ENCODE measurements around the gene IL36B.
A peak's percentile ranks its signal among the peaks of the same experiment; 100 is the strongest.
"Not testable (repeated sequence)": the region's sequence is repeated elsewhere in the genome, so short reads cannot be mapped to it uniquely, and the experiment has no call there.

IL36B gene

GRCh38 chr2:113052396-113052917, at the start of gene IL36B:
Gene IL36B, minus strand, starts transcription at chr2:113052867.
- no peak for DNase-seq

GRCh38 chr2:113102133-113102532, 49.5 kb upstream of the IL36B start:
- no peak for DNase-seq

GRCh38 chr2:113098532-113098931, 45.9 kb upstream of the IL36B start:
- no peak for DNase-seq

DNA sequence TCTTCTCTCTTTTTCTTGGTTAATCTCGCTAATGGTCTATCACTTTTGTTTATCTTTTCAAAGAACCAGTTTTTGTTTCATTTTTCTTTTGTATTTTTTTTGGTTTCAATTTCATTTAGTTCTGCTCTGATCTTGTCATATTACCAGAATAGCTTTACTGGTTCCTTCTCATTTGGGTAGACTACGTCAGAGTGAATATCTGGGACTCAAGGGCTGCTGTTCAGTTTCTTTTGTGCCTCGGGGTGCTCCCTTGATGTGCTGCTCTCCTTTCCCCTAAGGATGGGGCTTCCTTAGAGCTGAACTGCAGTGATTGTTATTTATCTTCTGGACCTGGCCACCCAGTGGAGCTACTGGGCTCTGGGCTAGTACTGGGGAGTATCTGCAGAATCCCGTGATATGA, 45.4 kb upstream of the IL36B start:
- DNase-seq, result no peak

DNA sequence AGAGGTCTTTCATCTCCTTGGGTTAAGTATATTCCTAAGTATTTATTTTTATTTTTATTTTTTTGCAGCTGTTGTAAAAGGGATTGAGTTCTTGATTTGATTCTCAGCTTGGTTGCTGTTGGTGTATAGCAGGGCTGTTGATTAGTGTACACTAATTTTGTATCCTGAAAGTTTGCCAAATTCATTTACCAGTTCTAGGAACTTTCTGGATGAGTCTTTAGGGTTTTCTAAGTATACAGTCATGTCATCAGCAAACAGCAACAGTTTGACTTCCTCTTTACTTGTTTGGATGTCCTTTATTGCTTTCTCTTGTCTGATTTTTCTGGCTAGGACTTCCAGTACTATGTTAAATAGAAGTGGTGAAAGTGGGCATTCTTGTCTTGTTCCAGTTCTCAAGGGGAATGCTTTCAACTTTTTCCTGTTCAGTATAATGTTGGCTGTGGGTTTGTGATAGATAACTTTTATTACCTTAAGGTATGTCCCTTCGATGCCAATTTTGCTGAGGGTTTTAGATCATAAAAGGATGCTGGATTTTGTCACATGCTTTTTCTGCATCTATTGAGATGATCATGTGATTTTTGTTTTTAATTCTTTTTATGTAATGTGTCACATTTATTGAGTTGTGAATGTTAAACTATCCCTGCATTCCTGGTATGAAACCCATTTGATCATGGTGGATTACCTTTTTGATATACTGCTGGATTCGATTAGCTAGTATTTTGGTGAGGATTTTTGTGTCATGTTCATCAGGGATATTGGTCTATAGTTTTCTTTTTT, 44.4 kb upstream of the IL36B start:
- DNase-seq, result not testable (repeated sequence)

DNA sequence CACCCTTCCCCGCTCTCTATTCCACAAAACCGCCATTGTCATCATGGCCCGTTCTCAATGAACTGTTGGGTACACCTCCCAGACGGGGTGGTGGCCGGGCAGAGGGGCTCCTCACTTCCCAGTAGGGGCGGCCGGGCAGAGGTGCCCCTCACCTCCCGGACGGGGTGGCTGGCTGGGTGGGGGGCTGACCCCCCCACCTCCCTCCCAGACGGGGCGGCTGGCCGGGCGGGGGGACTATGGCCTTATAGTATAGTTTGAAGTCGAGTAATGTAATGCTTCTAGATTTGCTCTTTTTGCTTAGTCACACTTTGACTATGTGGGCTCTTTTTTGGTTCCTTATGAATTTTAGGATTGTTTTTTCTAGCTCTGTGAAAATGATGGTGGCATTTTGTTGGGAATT, 43.6 kb upstream of the IL36B start:
- DNase-seq, result not testable (repeated sequence)

GRCh38 chr2:113093613-113093977, 40.9 kb upstream of the IL36B start:
- no peak for DNase-seq

DNA sequence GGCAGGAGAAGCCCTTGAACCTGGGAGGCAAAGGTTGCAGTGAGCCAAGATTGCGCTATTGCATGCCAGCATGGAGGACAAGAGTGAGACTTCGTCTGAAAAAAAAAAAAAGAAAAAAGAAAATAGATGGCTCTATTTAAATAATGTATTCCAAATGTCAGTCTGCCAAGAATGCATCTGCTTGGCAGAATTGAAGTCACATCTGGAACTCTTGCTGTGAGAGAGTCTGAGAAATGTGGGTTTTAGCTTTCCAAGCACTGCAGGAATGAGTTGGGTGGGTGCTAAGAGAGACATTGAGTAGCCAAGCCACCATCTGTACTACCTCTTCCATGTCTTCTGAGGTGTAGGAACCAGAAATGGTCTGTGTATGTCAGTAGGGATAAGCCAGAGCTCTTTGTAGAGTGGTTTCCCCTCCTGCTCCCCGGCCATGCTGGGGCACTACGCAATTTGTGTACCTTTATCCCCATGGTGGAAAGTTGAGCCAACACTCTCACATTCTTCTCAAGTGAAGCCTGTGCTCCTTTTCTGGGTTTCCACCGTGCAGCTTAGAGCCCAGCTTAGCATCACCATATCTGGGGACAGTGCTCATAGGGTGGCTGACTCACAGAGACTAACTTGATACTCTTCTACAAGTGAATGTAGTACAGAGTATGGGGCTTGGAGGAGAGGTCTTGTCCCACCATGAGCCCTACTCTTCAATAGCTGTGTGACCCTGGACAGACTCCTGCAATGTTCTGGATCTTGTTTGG, 40.4 kb upstream of the IL36B start:
- DNase-seq, result no peak

DNA sequence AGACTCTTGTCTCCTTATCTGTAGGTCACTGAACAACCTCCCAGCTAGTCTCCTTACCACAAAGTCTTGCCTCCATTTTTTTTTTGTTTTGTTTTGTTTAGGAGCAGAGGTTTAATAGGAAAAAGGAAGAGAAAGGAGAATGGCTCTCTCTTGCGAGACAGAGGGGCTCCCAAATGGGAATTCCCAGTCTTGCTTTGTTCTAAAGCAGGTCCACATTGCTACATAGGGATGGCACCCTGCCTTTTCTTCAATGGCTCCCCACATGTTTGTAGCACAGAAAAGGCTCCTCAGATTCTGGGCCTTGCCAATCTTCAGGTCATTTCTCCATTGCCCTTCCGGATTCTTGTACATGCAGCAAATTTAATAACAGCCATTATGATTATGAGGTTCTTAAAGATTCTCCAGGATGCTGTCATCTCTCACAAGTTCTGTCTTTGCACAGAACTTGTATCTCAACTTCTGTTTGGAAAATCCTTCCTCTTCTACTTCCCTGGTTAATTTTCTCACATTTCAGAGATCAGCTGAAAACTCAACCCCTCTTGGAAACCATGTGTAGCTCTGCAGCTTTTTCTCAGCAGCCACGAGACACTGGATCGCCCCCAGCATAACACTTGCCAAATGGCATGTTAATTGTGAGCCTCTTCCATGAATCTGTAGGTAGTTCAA, 38.7 kb upstream of the IL36B start:
- DNase-seq, result no peak

DNA sequence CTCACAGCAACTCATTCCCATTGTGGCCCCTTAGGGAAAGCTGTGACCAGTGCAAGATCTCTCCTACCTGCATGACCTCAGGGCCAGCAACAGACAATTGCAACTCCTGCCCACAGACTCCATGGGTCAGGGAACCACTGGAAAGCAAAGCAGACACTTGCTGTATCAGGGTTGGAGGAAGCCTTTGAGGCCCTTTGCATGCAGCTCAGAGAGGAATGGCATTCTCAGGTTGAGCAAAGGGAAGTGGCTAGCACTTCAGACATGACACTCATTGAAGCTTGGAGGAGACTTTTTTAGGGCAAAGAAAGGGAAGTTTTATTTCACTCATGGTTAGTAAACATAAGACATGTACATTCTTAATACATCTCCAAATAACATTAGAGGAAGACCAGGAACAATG, 37.2 kb upstream of the IL36B start:
- DNase-seq, result no peak

DNA sequence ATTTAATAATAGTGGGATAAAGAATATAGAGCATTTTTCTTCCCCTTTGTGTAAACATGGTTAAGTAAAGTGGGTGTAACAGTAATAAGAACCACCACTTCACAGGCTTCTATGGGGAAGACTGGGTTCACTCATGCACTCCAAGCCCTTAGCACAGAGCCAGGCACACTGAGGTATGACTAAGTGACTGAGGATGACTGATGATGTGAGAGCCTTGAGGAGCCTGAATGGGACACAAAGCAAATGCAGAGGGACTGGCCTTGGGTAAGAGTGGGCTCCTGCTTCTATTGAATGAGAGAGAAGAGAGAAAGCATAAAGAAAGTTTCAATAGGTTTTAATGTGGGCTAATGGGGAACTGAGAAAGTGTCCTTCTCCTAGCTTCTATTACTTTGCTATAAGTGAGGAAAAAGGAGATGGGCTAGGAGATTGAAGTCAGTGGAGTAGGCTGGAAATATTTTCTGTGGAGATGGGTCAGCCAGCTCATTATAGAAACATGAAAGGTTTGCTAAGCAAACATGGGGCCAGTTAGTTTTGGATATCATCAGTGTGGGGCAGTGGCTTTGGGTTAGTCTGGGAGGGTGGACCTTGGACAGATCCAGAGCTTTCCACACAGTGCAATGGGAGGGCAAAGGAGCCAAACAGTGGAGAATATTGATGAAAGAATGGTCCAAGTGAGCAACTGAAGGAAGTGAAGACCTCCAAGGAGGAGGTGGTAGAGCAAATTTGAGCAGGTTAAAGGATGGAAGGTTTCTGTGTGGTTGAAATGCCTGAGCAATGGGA, 35.7 kb upstream of the IL36B start:
- DNase-seq, result no peak

DNA sequence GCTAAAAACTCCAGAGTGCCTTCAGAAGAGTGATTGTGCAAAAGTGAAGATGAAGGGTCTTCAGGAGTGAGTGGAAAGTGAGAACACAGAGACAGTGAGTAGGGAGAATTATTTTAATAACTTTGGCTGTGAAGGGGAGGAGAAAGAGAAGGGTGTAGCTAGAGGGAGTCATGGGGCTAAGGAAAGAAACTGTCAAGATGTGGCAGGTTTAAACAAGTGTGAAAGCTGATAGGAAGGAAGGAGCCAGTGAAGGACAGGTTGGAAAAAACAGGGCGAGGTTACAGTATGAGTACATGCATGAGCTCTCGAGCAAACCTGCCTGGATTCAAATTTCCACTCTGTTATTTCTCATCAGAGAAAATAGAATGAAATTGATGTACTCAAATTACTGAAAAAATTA, 32.9 kb upstream of the IL36B start:
- no peak for DNase-seq

- DNase-seq, result no peak
Observed at GRCh38 chr2:113084249-113085000, 31.8 kb upstream of the IL36B start.

DNA sequence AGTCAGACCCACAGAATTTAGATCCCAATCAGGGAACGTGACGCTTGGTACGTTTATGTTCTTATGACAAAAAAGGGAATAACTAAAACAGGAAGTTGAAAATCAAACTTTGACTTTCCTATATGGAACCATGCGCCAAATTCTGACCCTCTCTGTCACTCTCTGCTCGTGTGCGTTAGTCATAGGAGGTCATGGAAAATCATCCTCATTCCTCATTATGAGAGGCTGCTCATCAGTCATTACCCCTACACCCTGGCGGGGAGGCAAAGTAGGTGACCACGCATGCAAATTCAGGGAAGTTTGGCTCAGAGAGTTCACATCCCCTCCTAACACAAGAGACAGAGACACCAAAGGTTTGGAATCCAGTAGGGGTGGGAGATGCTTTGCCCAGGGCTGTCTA, 30.6 kb upstream of the IL36B start:
- no peak for DNase-seq

GRCh38 chr2:113081488-113082210, 29.0 kb upstream of the IL36B start:
- no peak for DNase-seq

DNA sequence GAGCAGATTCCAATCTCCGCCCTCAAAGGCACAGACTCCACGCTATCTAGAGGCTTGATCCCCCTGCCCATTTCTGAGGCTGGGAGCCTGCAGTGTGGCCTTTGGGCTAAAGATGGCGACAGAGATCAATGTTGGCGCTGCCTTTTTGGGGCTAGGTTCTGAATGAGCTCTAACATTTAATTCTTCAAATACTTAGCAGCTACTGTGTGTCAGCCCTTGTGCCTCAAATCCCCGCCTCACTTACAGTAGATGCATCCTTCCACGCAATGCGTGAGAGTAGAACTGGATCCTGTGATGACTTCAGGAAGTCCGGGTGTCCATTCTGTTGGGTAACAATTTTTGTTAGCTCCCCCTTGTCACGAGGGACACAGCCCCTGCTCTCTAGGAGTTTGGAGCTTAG, 27.5 kb upstream of the IL36B start:
- peak; percentile 12 for DNase-seq

DNA sequence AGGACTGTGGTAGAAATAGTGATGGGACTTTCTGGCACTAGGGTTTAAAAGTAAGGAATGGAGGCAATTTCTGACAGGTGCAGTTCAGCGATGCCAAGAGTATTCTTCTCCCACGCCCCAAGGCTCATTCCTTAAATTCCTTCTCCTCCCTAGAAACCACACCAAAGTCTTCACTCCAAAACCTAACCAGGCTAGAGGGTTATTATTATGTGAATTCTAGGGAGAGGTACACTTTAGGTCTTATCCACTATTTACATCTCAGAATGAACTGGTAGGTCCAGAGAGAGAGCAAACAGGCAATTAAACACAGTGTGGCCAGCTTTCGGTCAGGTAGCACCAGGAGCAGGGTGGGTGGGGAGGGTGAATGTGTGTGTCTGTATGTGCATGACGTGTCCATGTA, 26.5 kb upstream of the IL36B start:
- no peak for DNase-seq

DNA sequence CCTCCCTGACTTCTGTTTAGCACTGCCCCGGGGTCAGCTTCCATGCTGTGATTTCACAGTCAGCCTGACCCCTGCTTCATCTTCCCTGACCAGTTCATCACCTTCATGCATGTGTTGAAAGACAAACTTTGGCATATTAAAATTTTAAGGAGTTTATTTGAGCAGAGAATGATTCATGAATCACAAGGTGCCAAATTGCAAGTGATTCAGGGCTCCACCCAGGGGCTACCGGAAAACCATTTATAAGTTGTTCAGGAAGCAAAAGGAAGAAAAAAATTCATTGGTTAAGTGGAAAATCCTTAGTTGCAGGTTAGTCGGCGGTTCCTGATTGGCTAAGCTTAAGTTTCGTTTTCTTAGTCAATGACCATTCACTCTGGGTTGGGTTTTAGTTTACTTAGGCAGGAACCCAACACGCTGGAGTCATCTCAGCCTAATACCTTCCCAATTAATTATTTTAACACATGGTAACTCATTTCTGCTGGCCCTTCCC, 25.7 kb upstream of the IL36B start:
- DNase-seq, result no peak

- no peak for DNase-seq
Observed at GRCh38 chr2:113077921-113078320, 25.3 kb upstream of the IL36B start.

- DNase-seq, result no peak
Observed at GRCh38 chr2:113076954-113077669, 24.4 kb upstream of the IL36B start.

- DNase-seq, result no peak
Observed at GRCh38 chr2:113075600-113075999, 22.9 kb upstream of the IL36B start.

Measured in NCI-H2227 treated with DMSO at 0.1 percent for 48 hours (cell line).